Progenitor cell of endocrine pancreas (in vitro differentiated cells): ENCODE results near the gene ROR1. TPM values are rescaled to one million over a fixed set of nuclear protein-coding genes. Genes with fewer than 3 reads are reported as not detected.

ENCODE experiments used
- DNase-seq: peaks from one replicate; pipeline ENCODE4 v3.0.0; 2021; ENCODE audit warnings: low spot score; ENCODE audit not compliant: unreplicated experiment
- H3K27ac Mint-ChIP-seq: 2 replicates; pipeline ENCODE4 v1.8.0; 2021; ENCODE audit warnings: mild to moderate bottlenecking, moderate library complexity, mixed read lengths
- H3K27me3 Mint-ChIP-seq: 2 replicates; pipeline ENCODE4 v1.8.0; 2021; ENCODE audit warnings: mixed read lengths
- H3K36me3 Mint-ChIP-seq: 2 replicates; pipeline ENCODE4 v1.8.0; 2022; ENCODE audit warnings: mixed read lengths; ENCODE audit not compliant: insufficient read depth
- H3K4me1 Mint-ChIP-seq: 2 replicates; pipeline ENCODE4 v1.8.0; 2021; ENCODE audit warnings: low read depth, mixed read lengths
- H3K4me3 Mint-ChIP-seq: 2 replicates; pipeline ENCODE4 v1.8.0; 2021; ENCODE audit warnings: low read depth, mild to moderate bottlenecking, moderate library complexity, mixed read lengths
- H3K9me3 Mint-ChIP-seq: 2 replicates; pipeline ENCODE4 v1.8.0; 2021; ENCODE audit warnings: low read depth, mixed read lengths
- total RNA-seq: library from RNA; stranded (reverse); gene quantifications from 2 replicates; pipeline ENCODE4 v1.2.1, GENCODE V29; 2021
- TF ChIP-seq, protein P1 (sequence below): fragments of 200-600 bp; sonication (generic); IDR thresholded peaks from one replicate; pipeline ENCODE4 v1.5.0; 2021; ENCODE audit warnings: antibody characterized with exemption, mild to moderate bottlenecking; ENCODE audit not compliant: unreplicated experiment

Gene ROR1
- total RNA-seq, 1 donor from 2014 or later = 63.8 TPM

DNA sequence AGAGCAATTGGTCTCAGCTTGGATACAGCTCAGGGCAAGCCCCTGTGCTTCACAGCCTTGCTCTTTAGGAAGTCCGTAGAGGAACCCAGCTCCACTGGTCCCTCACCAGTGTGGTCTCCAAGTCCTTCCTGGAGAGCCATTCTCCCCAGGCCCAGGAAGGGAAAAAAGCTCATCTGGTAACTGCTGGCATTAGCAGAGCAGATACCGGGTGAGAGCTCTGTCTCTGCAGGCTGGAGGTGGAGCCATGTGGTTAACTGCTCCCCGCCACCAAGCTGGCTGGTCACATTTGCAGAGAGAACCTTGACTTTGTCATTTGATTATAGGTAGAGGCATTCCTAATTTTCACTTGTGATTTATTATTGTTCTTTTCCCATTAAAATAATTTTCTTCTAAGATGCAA lies 169.6 kb downstream of the ROR1 start:
- no peak overlapping the region for H3K27ac Mint-ChIP-seq
- H3K36me3 Mint-ChIP-seq = peaks cover 2% of the 10 kb centered on the region
- DNase-seq = no peak
- H3K27me3 Mint-ChIP-seq = no peaks in the 10 kb centered on the region
- TF ChIP-seq, protein P1, sequence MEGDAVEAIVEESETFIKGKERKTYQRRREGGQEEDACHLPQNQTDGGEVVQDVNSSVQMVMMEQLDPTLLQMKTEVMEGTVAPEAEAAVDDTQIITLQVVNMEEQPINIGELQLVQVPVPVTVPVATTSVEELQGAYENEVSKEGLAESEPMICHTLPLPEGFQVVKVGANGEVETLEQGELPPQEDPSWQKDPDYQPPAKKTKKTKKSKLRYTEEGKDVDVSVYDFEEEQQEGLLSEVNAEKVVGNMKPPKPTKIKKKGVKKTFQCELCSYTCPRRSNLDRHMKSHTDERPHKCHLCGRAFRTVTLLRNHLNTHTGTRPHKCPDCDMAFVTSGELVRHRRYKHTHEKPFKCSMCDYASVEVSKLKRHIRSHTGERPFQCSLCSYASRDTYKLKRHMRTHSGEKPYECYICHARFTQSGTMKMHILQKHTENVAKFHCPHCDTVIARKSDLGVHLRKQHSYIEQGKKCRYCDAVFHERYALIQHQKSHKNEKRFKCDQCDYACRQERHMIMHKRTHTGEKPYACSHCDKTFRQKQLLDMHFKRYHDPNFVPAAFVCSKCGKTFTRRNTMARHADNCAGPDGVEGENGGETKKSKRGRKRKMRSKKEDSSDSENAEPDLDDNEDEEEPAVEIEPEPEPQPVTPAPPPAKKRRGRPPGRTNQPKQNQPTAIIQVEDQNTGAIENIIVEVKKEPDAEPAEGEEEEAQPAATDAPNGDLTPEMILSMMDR = no peak
- no peaks in the 10 kb centered on the region for H3K9me3 Mint-ChIP-seq
- no peak overlapping the region for H3K4me3 Mint-ChIP-seq
- H3K4me1 Mint-ChIP-seq = peaks cover 6% of the 10 kb centered on the region

- no peaks in the 10 kb centered on the region for H3K9me3 Mint-ChIP-seq
- TF ChIP-seq, protein P1 = no peak
- no peaks in the 10 kb centered on the region for H3K27me3 Mint-ChIP-seq
- DNase-seq = no peak
- no peak overlapping the region for H3K4me3 Mint-ChIP-seq
- no peak overlapping the region for H3K27ac Mint-ChIP-seq
- H3K36me3 Mint-ChIP-seq = peaks cover 2% of the 10 kb centered on the region
- H3K4me1 Mint-ChIP-seq = peaks cover 18% of the 10 kb centered on the region
Measured at GRCh38 chr1:63945943-63946342, 172.1 kb downstream of the ROR1 start.

- TF ChIP-seq, protein P1 = no peak
- no peaks in the 10 kb centered on the region for H3K9me3 Mint-ChIP-seq
- no peak overlapping the region for H3K4me3 Mint-ChIP-seq
Measured at GRCh38 chr1:63946866-63947491, 173.2 kb downstream of the ROR1 start.

GRCh38 chr1:63947904-63948303 lies 174.1 kb downstream of the ROR1 start:
- no peak overlapping the region for H3K4me3 Mint-ChIP-seq
- no peaks in the 10 kb centered on the region for H3K9me3 Mint-ChIP-seq
- H3K36me3 Mint-ChIP-seq = peaks cover 5% of the 10 kb centered on the region
- H3K4me1 Mint-ChIP-seq = peaks cover 18% of the 10 kb centered on the region
- no peak for DNase-seq
- no peak overlapping the region for H3K27ac Mint-ChIP-seq
- H3K27me3 Mint-ChIP-seq = no peaks in the 10 kb centered on the region
- TF ChIP-seq, protein P1 = no peak

More at GRCh38 chr1:63946866-63947491, 173.2 kb downstream of the ROR1 start:
- DNase-seq = no peak
- Mint-ChIP-seq H3K36me3 (peaks cover 2% of the 10 kb centered on the region), H3K27ac (no peak overlapping the region), H3K27me3 (no peaks in the 10 kb centered on the region), H3K4me1 (peaks cover 18% of the 10 kb centered on the region)

DNA sequence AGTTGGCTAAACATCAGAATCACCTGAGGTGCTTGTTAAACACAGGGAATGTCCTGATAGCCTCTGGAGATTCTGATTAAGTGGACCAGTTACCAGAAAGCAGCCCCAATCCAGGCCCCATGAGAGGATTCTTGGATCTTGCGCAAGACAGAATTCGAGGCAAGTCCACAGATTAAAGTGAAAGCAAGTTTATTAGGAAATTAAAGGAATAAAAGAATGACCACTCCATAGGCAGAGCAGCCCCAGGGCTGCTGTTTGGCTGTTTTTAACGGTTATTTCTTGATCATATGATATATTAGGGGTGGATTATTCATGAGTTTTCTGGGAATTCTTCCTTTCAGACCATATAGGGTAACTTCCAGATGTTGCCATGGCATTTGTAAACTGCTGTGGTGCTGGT lies 176.2 kb downstream of the ROR1 start:
- no peak overlapping the region for H3K27ac Mint-ChIP-seq

More for the DNA sequence above, 176.2 kb downstream of the ROR1 start:
- Mint-ChIP-seq H3K4me1 (peaks cover 19% of the 10 kb centered on the region), H3K36me3 (peaks cover 15% of the 10 kb centered on the region), H3K4me3 (no peak overlapping the region), H3K9me3 (peaks cover 16% of the 10 kb centered on the region), H3K27me3 (no peaks in the 10 kb centered on the region)
- no peak for DNase-seq
- TF ChIP-seq, protein P1 = no peak
